Lower leg skin (tissue), 3 donors: ENCODE measurements around the gene MXI1.

Source experiments
- POLR2A ChIP-seq, 2 donors: fragments of 450-650 bp; IDR thresholded peaks; one replicate each; pipeline ENCODE4 v1.6.1; 2016 to 2017; ENCODE audit warnings: antibody characterized with exemption in 2 of 2, mild to moderate bottlenecking in 1 of 2, moderate library complexity in 1 of 2
- TF ChIP-seq, protein P1 (sequence below), 3 donors: fragments of 450-650 bp; IDR thresholded peaks; one replicate each; pipeline ENCODE4 v1.5.1; 2016; ENCODE audit warnings: antibody characterized with exemption in 3 of 3, mild to moderate bottlenecking in 3 of 3, moderate library complexity in 2 of 3

DNA sequence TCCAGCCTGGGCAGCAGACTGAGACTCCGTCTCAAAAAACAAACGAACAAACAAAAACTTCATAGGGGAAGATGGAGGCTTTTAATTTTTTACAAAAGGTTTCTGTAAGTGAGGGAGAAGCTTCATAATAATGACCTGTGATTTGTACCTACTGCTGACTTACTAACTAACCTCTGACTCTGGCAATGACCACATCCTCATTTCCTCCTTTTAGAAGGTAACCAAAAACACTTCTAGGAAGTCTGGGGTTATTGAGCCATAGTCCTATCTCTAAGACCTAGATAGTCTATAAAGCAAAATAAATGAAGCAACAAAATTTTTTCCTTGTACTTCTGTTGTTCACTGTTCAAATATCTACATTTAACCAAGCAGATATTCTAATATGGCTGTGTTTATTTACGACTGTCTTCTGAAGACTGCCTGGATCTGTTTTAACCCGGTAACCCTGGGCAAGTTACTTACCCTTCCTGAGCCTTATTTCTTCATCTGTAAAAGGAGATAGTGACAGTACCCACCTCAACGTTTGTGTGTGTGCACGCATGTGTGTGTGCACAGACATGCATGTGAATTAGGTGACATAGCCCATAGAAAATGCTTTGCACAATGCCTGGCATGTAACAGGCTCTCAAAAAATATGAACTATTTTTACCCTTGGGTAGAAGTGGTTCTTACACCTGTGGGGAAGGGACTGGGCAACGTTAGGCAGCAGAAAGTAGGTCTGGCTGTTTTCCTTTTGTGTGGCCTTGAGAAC is 128.1 kb downstream of the MXI1 start:
- TF ChIP-seq, protein P1, sequence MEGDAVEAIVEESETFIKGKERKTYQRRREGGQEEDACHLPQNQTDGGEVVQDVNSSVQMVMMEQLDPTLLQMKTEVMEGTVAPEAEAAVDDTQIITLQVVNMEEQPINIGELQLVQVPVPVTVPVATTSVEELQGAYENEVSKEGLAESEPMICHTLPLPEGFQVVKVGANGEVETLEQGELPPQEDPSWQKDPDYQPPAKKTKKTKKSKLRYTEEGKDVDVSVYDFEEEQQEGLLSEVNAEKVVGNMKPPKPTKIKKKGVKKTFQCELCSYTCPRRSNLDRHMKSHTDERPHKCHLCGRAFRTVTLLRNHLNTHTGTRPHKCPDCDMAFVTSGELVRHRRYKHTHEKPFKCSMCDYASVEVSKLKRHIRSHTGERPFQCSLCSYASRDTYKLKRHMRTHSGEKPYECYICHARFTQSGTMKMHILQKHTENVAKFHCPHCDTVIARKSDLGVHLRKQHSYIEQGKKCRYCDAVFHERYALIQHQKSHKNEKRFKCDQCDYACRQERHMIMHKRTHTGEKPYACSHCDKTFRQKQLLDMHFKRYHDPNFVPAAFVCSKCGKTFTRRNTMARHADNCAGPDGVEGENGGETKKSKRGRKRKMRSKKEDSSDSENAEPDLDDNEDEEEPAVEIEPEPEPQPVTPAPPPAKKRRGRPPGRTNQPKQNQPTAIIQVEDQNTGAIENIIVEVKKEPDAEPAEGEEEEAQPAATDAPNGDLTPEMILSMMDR (IDR thresholded peaks at IDR 0.05) = no peak
- no peak for TF ChIP-seq POLR2A (IDR thresholded peaks at IDR 0.05)
